NT2/D1 (cell line): ENCODE measurements around the gene GRHL3.

Experiments used
- SUZ12 ChIP-seq: IDR thresholded peaks from 2 replicates; pipeline ENCODE4 v1.6.1; 2011; ENCODE audit not compliant: insufficient read length, insufficient read depth; ENCODE audit errors: extremely low read depth
- ZNF274 ChIP-seq: IDR thresholded peaks from 2 replicates; pipeline ENCODE4 v1.6.1; 2011; ENCODE audit warnings: mild to moderate bottlenecking, low read depth, low read length

DNA sequence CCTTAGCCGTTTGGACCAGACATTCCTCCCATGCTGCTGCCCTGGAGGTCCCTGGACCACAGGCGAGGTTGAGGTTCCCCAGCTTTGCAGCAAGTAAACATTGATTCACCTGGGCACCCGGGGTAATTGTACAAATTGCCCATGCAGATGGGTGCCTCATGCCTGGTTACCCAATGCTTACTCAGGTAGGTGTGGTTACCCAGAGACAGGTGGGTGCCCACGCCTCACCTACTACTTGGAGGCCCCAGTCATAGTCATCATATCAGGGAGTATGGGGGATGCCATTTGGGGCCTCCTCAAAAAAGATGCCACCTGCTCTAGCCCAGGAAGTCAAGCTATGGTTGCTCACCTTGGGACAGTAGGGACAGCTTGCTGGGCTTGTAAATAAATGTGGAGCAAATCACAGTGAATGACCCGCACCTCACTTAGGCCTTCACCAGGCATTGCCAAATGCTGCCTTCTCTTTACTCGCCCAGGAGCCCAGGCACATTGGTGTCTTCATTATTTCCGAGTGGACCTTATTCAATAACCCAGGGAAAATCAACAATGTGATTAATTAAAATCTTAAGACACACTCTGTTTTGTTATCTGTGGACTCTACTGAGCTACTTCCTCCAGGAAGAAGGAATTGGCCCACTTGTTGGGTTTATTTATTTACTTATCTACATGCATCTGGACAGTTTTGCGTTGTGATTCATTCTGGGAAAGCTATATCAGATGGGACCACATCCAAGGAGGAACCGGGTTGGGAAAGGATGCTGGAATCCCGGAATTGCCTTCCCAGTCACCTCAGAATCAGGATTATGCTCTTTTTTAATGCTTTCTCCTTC is 35.6 kb upstream of the GRHL3 start:
- TF ChIP-seq ZNF274, result no peak
- no peak for TF ChIP-seq SUZ12
